DND-41 (cell line): ENCODE results near the gene TCAP.
"Not testable (repeated sequence)": the region's sequence is repeated elsewhere in the genome, so short reads cannot be mapped to it uniquely, and the experiment has no call there.

Experiments used
- ATAC-seq: fragments of 200-7000 bp; cut with Tn5 transposase; 3 replicates; pipeline ENCODE4 v1.9.1; 2021; ENCODE audit warnings: low read depth; ENCODE audit not compliant: insufficient read depth
- DNase-seq: peaks from one replicate; pipeline ENCODE4 v3.0.0-alpha.2; 2020
- H2AFZ ChIP-seq: 2 replicates; pipeline ENCODE4 v1.6.0; 2012; ENCODE audit warnings: low read depth, low read length
- H3K27ac ChIP-seq: 2 replicates; pipeline ENCODE4 v1.5.1; 2012; ENCODE audit warnings: low read length, inconsistent platforms
- H3K27me3 ChIP-seq: fragments of 200-600 bp; sonication (generic); 2 replicates; pipeline ENCODE4 v1.6.0; 2012; ENCODE audit warnings: low read length, mild to moderate bottlenecking, inconsistent platforms; ENCODE audit not compliant: insufficient read depth, poor library complexity
- H3K36me3 ChIP-seq: 2 replicates; pipeline ENCODE4 v1.5.1; 2012; ENCODE audit warnings: low read length, inconsistent platforms; ENCODE audit not compliant: insufficient read depth
- H3K4me1 ChIP-seq: 2 replicates; pipeline ENCODE4 v1.5.1; 2012; ENCODE audit warnings: mild to moderate bottlenecking, low read length; ENCODE audit not compliant: insufficient read depth
- H3K4me2 ChIP-seq: 2 replicates; pipeline ENCODE4 v1.6.0; 2012; ENCODE audit warnings: mild to moderate bottlenecking, moderate library complexity, low read length, inconsistent platforms; ENCODE audit not compliant: insufficient read depth
- H3K4me3 ChIP-seq, 2 experiments: fragments of 200-600 bp in 1 of 2; shearing (Covaris generic) in 1 of 2; 2 replicates each; pipeline ENCODE4 v1.5.1; 2012 to 2016; ENCODE audit warnings: inconsistent platforms in 2 of 2, low read length in 2 of 2, mild to moderate bottlenecking in 2 of 2, low read depth in 1 of 2, moderate library complexity in 1 of 2
- H3K79me2 ChIP-seq: 2 replicates; pipeline ENCODE4 v1.6.0; 2012; ENCODE audit warnings: low read length, inconsistent platforms; ENCODE audit not compliant: insufficient read depth
- H3K9ac ChIP-seq: 2 replicates; pipeline ENCODE4 v1.6.0; 2012; ENCODE audit warnings: low read depth, mild to moderate bottlenecking, inconsistent platforms, low read length, moderate library complexity
- H3K9me3 ChIP-seq: 2 replicates; pipeline ENCODE4 v1.5.1; 2012; ENCODE audit warnings: low read length, moderate library complexity, mild to moderate bottlenecking, inconsistent platforms; ENCODE audit not compliant: insufficient read depth, severe bottlenecking
- H4K20me1 ChIP-seq: 2 replicates; pipeline ENCODE4 v1.6.0; 2012; ENCODE audit warnings: low read length; ENCODE audit not compliant: insufficient read depth
- CTCF ChIP-seq: IDR thresholded peaks from 2 replicates; pipeline ENCODE4 v1.5.1; 2012; ENCODE audit warnings: borderline replicate concordance, low read length, moderate library complexity, mild to moderate bottlenecking; ENCODE audit not compliant: poor library complexity, severe bottlenecking; ENCODE audit errors: extremely low read depth
- EZH2 ChIP-seq: IDR thresholded peaks from 3 replicates; pipeline ENCODE4 v1.6.1; 2012; ENCODE audit warnings: borderline replicate concordance, low read depth, mild to moderate bottlenecking, moderate library complexity, low read length, inconsistent platforms; ENCODE audit not compliant: severe bottlenecking

TCAP gene

GRCh38 chr17:39697961-39698360 is 32.8 kb downstream of the TCAP start:
- DNase-seq (no peak), ATAC-seq (no peak)
- Histone ChIP-seq H3K36me3 (no peaks in the 10 kb centered on the region), H3K9me3 (no peaks in the 10 kb centered on the region), H3K4me1 (no peaks in the 10 kb centered on the region), H3K27ac (no peak overlapping the region), H3K4me2 (no peak overlapping the region), H3K27me3 (no peaks in the 10 kb centered on the region), H3K79me2 (no peaks in the 10 kb centered on the region), H2AFZ (no peak overlapping the region), H4K20me1 (no peaks in the 10 kb centered on the region), H3K9ac (no peak overlapping the region), H3K4me3 (no peak overlapping the region)
- TF ChIP-seq CTCF (no peak), EZH2 (no peak)

GRCh38 chr17:39699157-39699817 is 34.1 kb downstream of the TCAP start:
- not testable (repeated sequence) for H3K4me2 ChIP-seq, H3K79me2 ChIP-seq

GRCh38 chr17:39699818-39700147 is 34.6 kb downstream of the TCAP start, which contains the start of gene ERBB2:
ERBB2 (plus strand) TSS chr17:39700064; CDS start chr17:39700239, 175 bp downstream.
- Histone ChIP-seq H3K4me3 (no peak within 1 kb of the TSS), H3K27me3 (no peaks in the 10 kb centered on the region), H3K9me3 (no peaks in the 10 kb centered on the region), H3K4me1 (no peaks in the 10 kb centered on the region), H3K27ac (no peak within 1 kb of the TSS), H2AFZ (no peak within 1 kb of the TSS), H3K4me2 (no peak within 1 kb of the TSS), H4K20me1 (no peaks in the 10 kb centered on the region), H3K36me3 (no peaks in the 10 kb centered on the region), H3K9ac (no peak within 1 kb of the TSS), H3K79me2 (no peaks in the 10 kb centered on the region)
- no peak for TF ChIP-seq CTCF
- TF ChIP-seq EZH2 = no peak
- no peak for ATAC-seq
- DNase-seq = no peak

More at GRCh38 chr17:39699157-39699817, 34.1 kb downstream of the TCAP start:
- H4K20me1 ChIP-seq, ATAC-seq, H3K4me3 ChIP-seq, H3K36me3 ChIP-seq, DNase-seq, H3K27me3 ChIP-seq, H3K9me3 ChIP-seq, H3K27ac ChIP-seq, H3K9ac ChIP-seq, H2AFZ ChIP-seq, H3K4me1 ChIP-seq: not testable (repeated sequence)

- DNase-seq (no peak), ATAC-seq (no peak)
- Histone ChIP-seq H3K9me3 (no peaks in the 10 kb centered on the region), H3K79me2 (no peaks in the 10 kb centered on the region), H4K20me1 (no peaks in the 10 kb centered on the region), H3K27me3 (no peaks in the 10 kb centered on the region), H3K4me1 (no peaks in the 10 kb centered on the region), H3K9ac (no peak overlapping the region), H3K27ac (no peak overlapping the region), H2AFZ (no peak overlapping the region), H3K36me3 (no peaks in the 10 kb centered on the region), H3K4me2 (no peak overlapping the region), H3K4me3 (no peak overlapping the region)
- no peak for TF ChIP-seq EZH2
- TF ChIP-seq CTCF = no peak
Observed at GRCh38 chr17:39700148-39700987, 35.2 kb downstream of the TCAP start.
